Neural cell (in vitro differentiated cells): ENCODE measurements around the gene GLB1L3.

Experiments
- EP300 ChIP-seq: fragments of 450-650 bp; conservative IDR thresholded peaks from 2 replicates; pipeline ENCODE4 v1.6.1; 2014; ENCODE audit warnings: antibody characterized with exemption, mild to moderate bottlenecking, moderate library complexity; ENCODE audit not compliant: poor library complexity, severe bottlenecking
- EZH2 ChIP-seq: fragments of 200-600, 300-800 bp; shearing (Covaris generic), sonication (generic); IDR thresholded peaks from 2 replicates; pipeline ENCODE4 v1.6.1; 2014; ENCODE audit warnings: antibody characterized with exemption, low read length, borderline replicate concordance, mild to moderate bottlenecking; ENCODE audit not compliant: insufficient read depth, poor library complexity, severe bottlenecking
- MXI1 ChIP-seq: fragments of 450-650 bp; conservative IDR thresholded peaks from 2 replicates; pipeline ENCODE4 v1.6.1; 2014; ENCODE audit warnings: antibody characterized with exemption, mild to moderate bottlenecking; ENCODE audit not compliant: poor library complexity, severe bottlenecking
- POLR2AphosphoS5 ChIP-seq: IDR thresholded peaks from 2 replicates; pipeline ENCODE4 v1.6.1; 2012
- RAD21 ChIP-seq: fragments of 450-650 bp; conservative IDR thresholded peaks from 2 replicates; pipeline ENCODE4 v1.6.1; 2014; ENCODE audit warnings: antibody characterized with exemption, mild to moderate bottlenecking, moderate library complexity
- REST ChIP-seq: IDR thresholded peaks from 2 replicates; pipeline ENCODE4 v1.6.1; 2012; ENCODE audit warnings: borderline replicate concordance
- SMC3 ChIP-seq: fragments of 450-650 bp; conservative IDR thresholded peaks from 2 replicates; pipeline ENCODE4 v1.6.1; 2014; ENCODE audit warnings: antibody characterized with exemption, mild to moderate bottlenecking, moderate library complexity; ENCODE audit not compliant: poor library complexity
- TAF1 ChIP-seq: IDR thresholded peaks from 2 replicates; pipeline ENCODE4 v1.6.1; 2012; ENCODE audit warnings: low read depth
- TF ChIP-seq, protein P1 (sequence below): fragments of 450-650 bp; IDR thresholded peaks from 2 replicates; pipeline ENCODE4 v1.5.1; 2014; ENCODE audit warnings: antibody characterized with exemption, mild to moderate bottlenecking, moderate library complexity; ENCODE audit not compliant: poor library complexity, severe bottlenecking

DNA sequence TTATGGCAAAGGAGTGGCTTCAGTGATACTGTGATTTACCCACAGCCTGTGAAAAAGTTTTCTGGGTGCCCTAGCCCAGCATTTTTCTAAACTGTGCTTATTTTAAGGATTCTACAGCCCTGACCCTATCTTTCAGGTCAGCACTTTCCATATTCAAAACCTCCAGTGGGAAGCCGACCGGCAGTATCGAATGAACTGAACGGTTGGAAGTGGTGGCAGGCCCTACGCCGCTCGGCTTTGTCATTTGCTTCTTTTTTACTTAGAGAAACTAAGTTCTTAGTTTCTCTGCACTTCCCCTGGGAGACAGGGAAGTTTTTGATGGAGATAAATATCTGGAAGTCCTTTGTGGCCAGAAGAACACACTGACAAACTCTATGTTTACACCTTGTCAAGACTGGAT lies 56.6 kb downstream of the GLB1L3 start:
- TF ChIP-seq, protein P1, sequence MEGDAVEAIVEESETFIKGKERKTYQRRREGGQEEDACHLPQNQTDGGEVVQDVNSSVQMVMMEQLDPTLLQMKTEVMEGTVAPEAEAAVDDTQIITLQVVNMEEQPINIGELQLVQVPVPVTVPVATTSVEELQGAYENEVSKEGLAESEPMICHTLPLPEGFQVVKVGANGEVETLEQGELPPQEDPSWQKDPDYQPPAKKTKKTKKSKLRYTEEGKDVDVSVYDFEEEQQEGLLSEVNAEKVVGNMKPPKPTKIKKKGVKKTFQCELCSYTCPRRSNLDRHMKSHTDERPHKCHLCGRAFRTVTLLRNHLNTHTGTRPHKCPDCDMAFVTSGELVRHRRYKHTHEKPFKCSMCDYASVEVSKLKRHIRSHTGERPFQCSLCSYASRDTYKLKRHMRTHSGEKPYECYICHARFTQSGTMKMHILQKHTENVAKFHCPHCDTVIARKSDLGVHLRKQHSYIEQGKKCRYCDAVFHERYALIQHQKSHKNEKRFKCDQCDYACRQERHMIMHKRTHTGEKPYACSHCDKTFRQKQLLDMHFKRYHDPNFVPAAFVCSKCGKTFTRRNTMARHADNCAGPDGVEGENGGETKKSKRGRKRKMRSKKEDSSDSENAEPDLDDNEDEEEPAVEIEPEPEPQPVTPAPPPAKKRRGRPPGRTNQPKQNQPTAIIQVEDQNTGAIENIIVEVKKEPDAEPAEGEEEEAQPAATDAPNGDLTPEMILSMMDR: no peak
- no peak for TF ChIP-seq EP300
- TF ChIP-seq POLR2AphosphoS5: no peak
- no peak for TF ChIP-seq TAF1
- TF ChIP-seq EZH2: no peak
- no peak for TF ChIP-seq REST
- TF ChIP-seq MXI1: no peak
- TF ChIP-seq RAD21: no peak
- no peak for TF ChIP-seq SMC3
